RWPE2 (cell line): ENCODE results near the gene AMBP.
A peak's percentile ranks its signal among the peaks of the same experiment; 100 is the strongest.

Experiments used
- ATAC-seq: fragments of 200-7000 bp; cut with Tn5 transposase; 3 replicates; pipeline ENCODE4 v1.9.1; 2021; ENCODE audit warnings: low read depth
- DNase-seq: peaks from one replicate; pipeline ENCODE4 v3.0.0-alpha.2; 2020; ENCODE audit warnings: low spot score
- H3K27ac ChIP-seq: fragments of 450-650 bp; 2 replicates; pipeline ENCODE4 v1.5.1; 2017; ENCODE audit warnings: mild to moderate bottlenecking; ENCODE audit not compliant: poor library complexity, severe bottlenecking
- H3K27me3 ChIP-seq: fragments of 250-450 bp; sonication (Bioruptor Pico); 2 replicates; pipeline ENCODE4 v1.5.1; 2021; ENCODE audit warnings: mild to moderate bottlenecking, moderate library complexity; ENCODE audit not compliant: insufficient read depth, poor library complexity, severe bottlenecking
- H3K36me3 ChIP-seq: fragments of 250-450 bp; sonication (Bioruptor Pico); 2 replicates; pipeline ENCODE4 v1.5.1; 2020; ENCODE audit warnings: low read depth, mild to moderate bottlenecking, moderate library complexity
- H3K4me1 ChIP-seq: fragments of 250-450 bp; sonication (Bioruptor Pico); 2 replicates; pipeline ENCODE4 v1.5.1; 2021; ENCODE audit warnings: mild to moderate bottlenecking, moderate library complexity; ENCODE audit not compliant: insufficient read depth, poor library complexity, severe bottlenecking
- H3K4me3 ChIP-seq: fragments of 250-450 bp; sonication (Bioruptor Pico); 2 replicates; pipeline ENCODE4 v1.5.1; 2021; ENCODE audit warnings: mild to moderate bottlenecking, moderate library complexity; ENCODE audit not compliant: severe bottlenecking
- H3K9me3 ChIP-seq: fragments of 250-450 bp; sonication (Bioruptor Pico); 2 replicates; pipeline ENCODE4 v1.5.1; 2021; ENCODE audit warnings: mild to moderate bottlenecking, moderate library complexity; ENCODE audit not compliant: severe bottlenecking
- TF ChIP-seq, protein P1 (sequence below): fragments of 450-650 bp; IDR thresholded peaks from one replicate; pipeline ENCODE4 v1.5.1; 2017; ENCODE audit warnings: mild to moderate bottlenecking, moderate library complexity; ENCODE audit not compliant: poor library complexity, severe bottlenecking

The AMBP gene

DNA sequence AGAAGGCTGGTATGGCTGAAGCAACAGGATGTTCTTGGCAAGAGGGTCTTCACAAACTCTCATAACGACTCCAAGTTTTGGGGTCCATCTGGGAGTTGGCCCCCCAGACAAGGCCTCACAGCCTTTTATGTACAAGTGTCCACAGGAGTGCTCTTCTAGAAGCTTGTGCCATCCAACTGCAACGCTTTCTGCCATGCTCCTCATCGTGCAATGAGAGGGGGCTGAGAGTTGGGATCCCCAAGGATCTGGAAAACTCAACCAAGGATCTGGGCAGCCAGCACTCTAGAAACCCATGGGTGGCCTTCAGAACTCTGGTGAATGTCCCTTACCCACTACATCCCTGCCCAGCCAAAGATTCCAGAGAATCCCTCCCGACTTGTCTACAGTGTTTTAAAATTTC is 8.5 kb upstream of the AMBP start:
- Histone ChIP-seq H3K4me1 (no peaks in the 10 kb centered on the region), H3K4me3 (no peak overlapping the region), H3K36me3 (no peaks in the 10 kb centered on the region), H3K27me3 (no peaks in the 10 kb centered on the region), H3K27ac (no peak overlapping the region), H3K9me3 (no peaks in the 10 kb centered on the region)
- ATAC-seq (no peak), DNase-seq (peak; percentile 11)
- TF ChIP-seq, protein P1, sequence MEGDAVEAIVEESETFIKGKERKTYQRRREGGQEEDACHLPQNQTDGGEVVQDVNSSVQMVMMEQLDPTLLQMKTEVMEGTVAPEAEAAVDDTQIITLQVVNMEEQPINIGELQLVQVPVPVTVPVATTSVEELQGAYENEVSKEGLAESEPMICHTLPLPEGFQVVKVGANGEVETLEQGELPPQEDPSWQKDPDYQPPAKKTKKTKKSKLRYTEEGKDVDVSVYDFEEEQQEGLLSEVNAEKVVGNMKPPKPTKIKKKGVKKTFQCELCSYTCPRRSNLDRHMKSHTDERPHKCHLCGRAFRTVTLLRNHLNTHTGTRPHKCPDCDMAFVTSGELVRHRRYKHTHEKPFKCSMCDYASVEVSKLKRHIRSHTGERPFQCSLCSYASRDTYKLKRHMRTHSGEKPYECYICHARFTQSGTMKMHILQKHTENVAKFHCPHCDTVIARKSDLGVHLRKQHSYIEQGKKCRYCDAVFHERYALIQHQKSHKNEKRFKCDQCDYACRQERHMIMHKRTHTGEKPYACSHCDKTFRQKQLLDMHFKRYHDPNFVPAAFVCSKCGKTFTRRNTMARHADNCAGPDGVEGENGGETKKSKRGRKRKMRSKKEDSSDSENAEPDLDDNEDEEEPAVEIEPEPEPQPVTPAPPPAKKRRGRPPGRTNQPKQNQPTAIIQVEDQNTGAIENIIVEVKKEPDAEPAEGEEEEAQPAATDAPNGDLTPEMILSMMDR = no peak

DNA sequence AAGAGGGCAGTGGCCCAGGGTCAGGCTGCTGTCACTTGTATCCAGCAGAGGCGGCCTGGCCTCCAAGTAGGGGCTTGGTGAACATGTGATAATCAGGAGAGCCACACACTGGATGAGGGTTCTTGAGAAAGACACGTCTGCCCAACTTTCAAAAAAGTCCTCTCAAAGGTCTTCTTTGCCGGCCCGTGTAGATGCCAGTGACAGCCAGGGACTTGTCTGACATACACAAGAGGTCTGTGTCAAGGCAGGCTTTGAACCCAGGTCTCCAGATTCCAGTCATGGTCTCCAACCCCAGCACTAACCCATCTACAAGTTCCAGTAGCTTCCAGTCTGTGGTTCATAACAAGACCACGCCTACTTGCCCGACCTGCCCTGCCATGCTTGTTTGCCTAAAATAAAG is 7.9 kb upstream of the AMBP start:
- no peaks in the 10 kb centered on the region for H3K36me3 ChIP-seq
- no peak for ATAC-seq
- no peaks in the 10 kb centered on the region for H3K4me1 ChIP-seq
- H3K4me3 ChIP-seq = no peak overlapping the region
- peak; percentile 32 for DNase-seq
- TF ChIP-seq, protein P1 = no peak
- H3K27me3 ChIP-seq = no peaks in the 10 kb centered on the region
- no peaks in the 10 kb centered on the region for H3K9me3 ChIP-seq
- no peak overlapping the region for H3K27ac ChIP-seq

DNA sequence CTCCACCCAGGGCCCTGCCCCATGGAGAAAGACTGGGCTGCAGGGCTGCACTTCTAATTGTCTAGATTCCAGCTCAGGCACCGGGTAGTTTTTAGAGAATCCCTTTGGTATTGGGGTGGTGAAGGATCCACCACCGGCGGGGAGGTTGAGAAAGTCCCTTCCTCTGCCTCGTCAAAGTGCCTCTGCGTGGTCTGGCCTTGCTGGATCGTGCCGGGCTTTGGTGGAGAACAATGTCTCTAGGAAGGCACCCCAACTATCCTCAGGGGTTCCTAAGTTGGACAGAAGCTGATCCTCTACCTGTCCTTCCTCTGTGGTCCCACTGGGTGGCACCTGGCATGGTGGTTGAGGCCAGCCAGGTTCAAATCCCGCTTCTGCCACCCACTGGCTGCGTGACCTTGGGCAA is 7.3 kb upstream of the AMBP start:
- ATAC-seq = no peak

DNA sequence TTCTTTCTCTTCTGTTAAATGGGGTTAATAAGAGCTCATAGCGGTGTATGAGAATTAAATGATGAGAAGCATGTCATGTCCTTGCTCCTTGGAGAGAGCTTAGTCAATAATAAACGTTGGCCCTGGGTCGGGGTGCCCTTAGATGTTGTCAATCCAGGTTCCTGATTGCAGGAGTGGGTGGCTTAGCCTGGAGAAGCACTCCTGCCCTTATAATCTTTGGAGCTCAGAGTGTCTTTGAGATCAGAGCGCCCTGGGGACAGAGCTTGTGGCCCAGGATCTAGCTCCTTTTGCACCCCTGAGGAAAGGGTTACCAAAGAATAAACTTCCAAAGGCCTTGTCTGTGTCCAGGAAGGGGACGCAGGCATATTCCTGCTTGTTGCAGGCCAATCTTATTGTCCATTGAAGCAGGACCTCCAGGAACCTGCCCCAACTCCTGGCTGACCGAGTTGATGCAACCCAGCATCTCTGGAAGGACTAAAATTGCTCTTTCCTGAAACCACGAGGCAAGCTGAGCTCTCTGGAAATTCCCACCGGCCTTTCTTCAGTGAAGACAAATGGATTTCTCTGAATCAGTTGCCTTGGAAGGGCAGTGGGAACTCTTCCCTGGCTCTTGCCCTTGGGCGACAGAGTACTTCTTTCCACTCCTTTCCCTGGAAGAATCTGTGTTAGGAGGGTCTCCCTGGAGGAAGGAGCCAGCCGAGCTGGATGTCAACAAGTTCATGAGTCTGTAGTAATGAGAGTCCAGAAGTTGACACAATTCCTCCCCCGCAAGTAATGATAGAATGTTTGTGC is 6.4 kb upstream of the AMBP start:
- H3K36me3 ChIP-seq = no peaks in the 10 kb centered on the region
- no peak for ATAC-seq
- peak; percentile 7 for DNase-seq
- TF ChIP-seq, protein P1 = no peak
- no peaks in the 10 kb centered on the region for H3K4me1 ChIP-seq
- no peak overlapping the region for H3K27ac ChIP-seq
- no peaks in the 10 kb centered on the region for H3K27me3 ChIP-seq
- no peak overlapping the region for H3K4me3 ChIP-seq
- H3K9me3 ChIP-seq = no peaks in the 10 kb centered on the region

More for the DNA sequence above, 7.3 kb upstream of the AMBP start:
- no peaks in the 10 kb centered on the region for H3K27me3 ChIP-seq
- DNase-seq = peak; percentile 41
- H3K4me1 ChIP-seq = no peaks in the 10 kb centered on the region
- no peaks in the 10 kb centered on the region for H3K9me3 ChIP-seq
- H3K36me3 ChIP-seq = no peaks in the 10 kb centered on the region
- H3K4me3 ChIP-seq = no peak overlapping the region
- no peak overlapping the region for H3K27ac ChIP-seq
- TF ChIP-seq, protein P1 = no peak

DNA sequence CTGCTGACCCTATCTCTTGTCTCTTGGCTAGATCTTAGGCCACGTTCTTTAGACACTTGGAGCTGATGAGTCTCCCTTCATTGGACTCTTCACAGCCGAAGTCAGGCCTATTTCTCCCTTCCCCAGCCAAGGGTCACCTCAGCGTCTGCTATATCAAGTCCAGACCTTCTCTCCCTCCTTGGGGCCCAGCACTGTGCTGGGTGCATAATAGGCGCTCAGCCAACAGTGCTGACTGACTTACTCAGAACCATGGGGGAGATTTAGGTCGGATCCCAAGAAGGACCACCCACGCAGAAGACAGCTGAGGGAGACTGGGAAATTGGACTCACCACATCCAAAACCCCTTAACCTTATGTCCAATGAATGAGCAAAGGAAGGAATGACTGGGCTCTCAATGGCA is 5.6 kb upstream of the AMBP start:
- ATAC-seq (no peak), DNase-seq (peak; percentile 11)
- Histone ChIP-seq H3K9me3 (no peaks in the 10 kb centered on the region), H3K27me3 (no peaks in the 10 kb centered on the region), H3K4me3 (no peak overlapping the region), H3K4me1 (no peaks in the 10 kb centered on the region), H3K36me3 (no peaks in the 10 kb centered on the region), H3K27ac (no peak overlapping the region)
- TF ChIP-seq, protein P1 = no peak
